Fibroblast of the conjunctiva (primary cell): ENCODE results near the gene ABCB11.
"Not testable (repeated sequence)": the region's sequence is repeated elsewhere in the genome, so short reads cannot be mapped to it uniquely, and the experiment has no call there.

Source experiments
- DNase-seq: peaks from one replicate; pipeline ENCODE4 v3.0.0-alpha.2; 2010; ENCODE audit warnings: low read depth

ABCB11 gene

DNA sequence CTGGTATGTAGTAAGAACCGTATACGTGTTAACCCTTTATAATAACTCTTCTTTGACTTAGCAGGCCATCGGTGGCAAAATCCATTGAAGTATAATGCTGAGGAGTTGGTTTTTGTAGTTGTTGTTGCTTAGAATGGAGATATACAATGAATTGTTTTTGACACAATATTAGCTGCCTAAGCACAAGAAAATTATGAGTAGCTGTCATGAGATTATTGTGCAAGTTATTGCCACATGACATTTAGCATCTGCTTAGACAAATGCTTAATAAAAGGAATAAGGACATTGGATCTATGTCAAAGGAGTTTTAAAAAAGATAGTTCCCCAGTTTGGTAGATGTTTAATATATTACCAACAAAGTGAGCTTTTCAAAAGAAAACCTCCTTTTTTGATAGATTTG is 59.9 kb downstream of the ABCB11 start:
- DNase-seq: no peak

GRCh38 chr2:168970711-168971233 is 60.4 kb downstream of the ABCB11 start:
- no peak for DNase-seq

- no peak for DNase-seq
These were observed 61.3 kb downstream of the ABCB11 start for GRCh38 chr2:168969865-168970264.

DNA sequence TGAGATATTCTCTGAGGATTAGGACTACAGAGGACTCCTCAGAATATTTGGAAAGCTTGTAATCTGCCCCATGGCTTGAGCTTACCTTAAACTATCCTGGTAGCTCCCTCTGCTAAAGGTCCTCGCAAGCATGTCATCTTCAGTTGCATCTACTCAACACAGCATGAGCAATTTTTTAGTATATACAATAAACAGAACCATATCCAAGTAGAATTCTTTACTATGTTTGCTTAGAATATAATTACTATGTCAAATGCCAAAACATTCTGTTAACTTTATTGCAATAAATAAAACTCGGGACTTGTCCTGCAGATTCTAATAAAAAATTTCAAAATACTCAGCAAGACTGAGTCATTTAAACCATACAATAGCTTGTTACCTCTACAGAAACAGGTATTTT is 62.8 kb downstream of the ABCB11 start:
- DNase-seq: no peak

GRCh38 chr2:168964251-168964807 is 66.8 kb downstream of the ABCB11 start:
- no peak for DNase-seq

DNA sequence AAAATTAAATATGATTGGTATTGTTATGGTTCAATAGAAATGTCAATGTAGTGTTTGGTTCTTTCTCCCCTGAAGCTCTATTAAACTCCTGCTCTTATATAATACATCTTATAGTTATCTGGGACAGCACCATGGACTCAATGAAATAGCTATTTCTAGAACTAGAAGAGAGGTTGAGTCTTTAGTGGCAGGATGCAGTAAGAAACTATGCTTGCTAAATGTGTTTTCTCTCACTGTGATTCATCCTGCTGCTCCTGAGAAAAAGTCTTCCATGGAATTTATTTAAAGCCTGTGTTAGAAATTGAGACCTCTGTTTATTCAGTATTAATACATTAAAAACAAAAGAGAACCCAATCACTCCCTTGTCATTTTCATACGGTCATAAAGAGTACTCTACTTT is 68.5 kb downstream of the ABCB11 start:
- DNase-seq: no peak

GRCh38 chr2:168961450-168962229 is 69.5 kb downstream of the ABCB11 start:
- peak; percentile 65 for DNase-seq

GRCh38 chr2:168956392-168956791 is 74.7 kb downstream of the ABCB11 start:
- DNase-seq: no peak

GRCh38 chr2:168955321-168955720 is 75.8 kb downstream of the ABCB11 start:
- no peak for DNase-seq

GRCh38 chr2:168954256-168954655 is 76.9 kb downstream of the ABCB11 start:
- no peak for DNase-seq

- no peak for DNase-seq
These were observed 78.7 kb downstream of the ABCB11 start for GRCh38 chr2:168952424-168952823.

GRCh38 chr2:168951871-168952270 is 79.3 kb downstream of the ABCB11 start:
- DNase-seq: no peak

GRCh38 chr2:168949324-168949723 is 81.8 kb downstream of the ABCB11 start:
- DNase-seq: no peak

DNA sequence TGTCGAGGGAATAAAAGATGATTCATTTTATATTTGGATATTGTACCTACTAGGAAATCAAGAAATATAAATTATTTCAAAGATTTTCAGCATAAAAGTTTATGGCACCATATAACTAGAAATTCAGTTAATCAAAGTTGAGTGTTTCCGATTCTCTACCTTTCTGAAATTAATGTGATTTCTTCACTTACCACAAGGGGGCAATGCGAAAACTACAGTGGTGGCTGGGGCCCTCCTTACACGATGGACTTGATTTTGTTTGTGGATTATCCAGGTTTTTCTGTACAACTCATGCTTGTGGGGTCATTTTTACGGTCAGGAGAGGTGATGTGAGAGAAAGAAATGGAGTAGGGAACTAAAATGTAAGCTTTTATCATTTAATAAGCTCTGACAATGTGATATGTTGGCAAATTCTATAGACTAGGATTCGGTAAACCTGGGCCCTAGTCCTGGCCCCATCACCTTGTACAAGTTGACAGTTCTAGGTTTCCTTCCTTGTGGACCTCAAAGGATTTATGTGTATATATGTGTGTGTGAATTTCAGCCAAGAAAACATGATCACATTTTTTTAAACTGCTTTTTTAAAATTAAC is 82.4 kb downstream of the ABCB11 start:
- DNase-seq: no peak

GRCh38 chr2:168945508-168945907 is 85.6 kb downstream of the ABCB11 start:
- DNase-seq: no peak

DNA sequence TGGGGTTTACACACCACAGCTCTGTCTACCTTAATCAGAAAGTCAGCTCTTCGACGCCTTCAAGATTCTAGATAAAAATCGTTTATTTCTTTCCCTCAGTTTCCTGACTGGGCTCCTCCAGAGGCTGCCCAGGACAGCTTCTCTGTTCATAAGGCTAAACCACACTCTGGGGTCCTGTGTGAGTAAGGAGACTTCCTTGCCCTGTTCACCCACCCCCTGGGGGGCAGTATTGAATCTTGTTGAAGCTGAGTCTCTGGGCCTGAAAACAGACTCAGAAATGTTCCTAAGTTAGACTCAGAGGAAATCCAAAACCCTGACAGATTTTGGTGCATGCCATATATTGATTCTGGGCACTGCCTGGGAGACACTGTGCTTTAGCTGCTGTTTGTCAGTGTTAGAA is 87.1 kb downstream of the ABCB11 start:
- no peak for DNase-seq

GRCh38 chr2:168941297-168941696 is 89.8 kb downstream of the ABCB11 start:
- DNase-seq: no peak

DNA sequence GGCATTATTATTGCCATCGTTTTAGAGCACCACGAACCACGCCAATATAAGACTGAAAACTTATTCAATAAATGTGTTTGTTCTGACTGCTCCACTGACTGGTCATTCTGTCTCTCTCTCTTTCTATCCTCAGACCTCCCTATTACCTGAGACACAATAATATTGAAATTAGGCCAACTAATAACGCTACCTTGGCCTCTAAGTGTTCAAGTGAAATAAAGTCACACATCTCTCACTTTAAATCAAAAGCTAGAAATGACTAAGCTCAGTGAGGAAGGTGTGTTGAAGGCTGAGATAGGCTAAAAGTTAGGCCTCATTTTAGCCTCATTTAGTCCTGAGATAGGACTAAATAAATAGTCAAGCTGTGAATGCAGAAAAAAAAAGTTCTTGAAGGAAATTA is 91.2 kb downstream of the ABCB11 start:
- no peak for DNase-seq

GRCh38 chr2:168939061-168939460 is 92.1 kb downstream of the ABCB11 start:
- DNase-seq: no peak

DNA sequence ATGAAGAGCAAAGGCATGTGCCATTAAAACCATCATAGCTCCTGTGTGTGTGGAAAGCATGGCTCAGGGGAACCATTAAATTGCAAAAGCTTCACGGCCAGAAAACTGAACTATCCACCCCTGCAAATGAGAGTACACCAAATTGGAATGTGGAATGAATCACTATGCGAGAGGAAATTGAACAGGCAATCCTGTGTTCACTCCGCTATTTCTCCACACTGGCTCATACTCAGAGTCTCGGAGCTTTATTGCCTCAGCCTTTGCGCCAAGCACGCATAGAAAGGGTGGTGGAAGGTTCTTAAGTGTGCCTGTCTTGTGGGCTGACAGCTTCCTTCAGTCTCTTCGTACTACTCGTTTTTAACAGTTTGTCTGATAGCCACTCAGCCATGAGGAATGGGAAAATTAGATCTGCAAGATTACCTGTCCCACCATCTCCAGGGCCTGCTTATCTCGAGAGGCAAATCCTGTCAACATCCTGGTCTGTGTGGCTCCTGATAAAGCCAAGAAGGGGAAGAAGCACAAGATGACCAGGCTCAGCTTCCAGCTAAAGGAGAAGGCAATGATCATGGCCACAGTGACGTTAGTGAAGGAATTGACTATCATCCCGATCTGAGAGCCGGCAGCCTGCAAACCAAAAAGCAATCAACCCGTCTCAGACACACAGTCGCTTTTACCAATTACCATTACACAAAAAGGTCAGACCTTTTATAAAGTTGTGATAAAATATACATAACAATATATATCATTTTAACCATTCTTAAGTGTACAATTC is 95.1 kb downstream of the ABCB11 start:
- no peak for DNase-seq

DNA sequence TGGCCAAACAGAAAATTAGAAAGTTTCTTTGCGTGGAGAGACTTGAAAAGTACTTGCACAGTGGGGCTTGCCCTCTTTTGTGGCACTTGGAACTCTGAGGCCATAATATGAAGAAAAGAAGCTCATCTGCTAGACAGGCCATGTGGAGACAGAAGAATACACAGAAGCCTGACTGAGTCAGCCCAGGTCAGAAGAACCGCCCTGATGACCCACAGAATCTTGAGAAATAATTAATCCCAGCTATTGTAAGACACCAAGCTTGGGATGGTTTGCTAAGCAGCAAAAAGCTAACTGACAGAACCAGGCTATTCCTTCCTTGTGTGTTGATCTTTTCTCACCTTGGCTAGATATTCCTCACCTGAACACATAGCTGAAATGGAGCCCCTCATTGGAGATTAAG is 96.3 kb downstream of the ABCB11 start:
- DNase-seq: no peak

DNA sequence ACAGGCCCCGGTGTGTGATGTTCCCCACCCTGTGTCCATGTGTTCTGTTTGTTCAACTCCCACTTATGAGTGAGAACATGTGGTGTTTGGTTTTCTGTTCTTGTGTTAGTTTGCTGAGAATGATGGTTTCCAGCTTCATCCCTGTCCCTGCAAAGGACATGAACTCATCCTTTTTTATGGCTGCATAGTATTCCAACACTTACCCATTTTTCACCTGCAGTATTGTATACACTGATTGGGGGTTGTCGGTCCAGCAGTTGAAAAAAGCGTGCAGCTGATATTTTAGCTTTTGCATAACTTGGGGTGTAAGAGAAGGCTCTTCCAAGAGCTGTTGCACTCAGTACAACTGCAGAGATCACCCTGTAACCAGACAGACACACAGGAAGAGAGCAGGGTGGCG is 99.0 kb downstream of the ABCB11 start:
- DNase-seq: not testable (repeated sequence)

- DNase-seq: no peak
These were observed 100.9 kb downstream of the ABCB11 start for GRCh38 chr2:168930242-168930641.
